Esophagus muscularis mucosa (tissue), 2 donors: ENCODE results near the gene FOXO6.

Source experiments
- EP300 ChIP-seq: sonication (generic); formaldehyde crosslinking; IDR thresholded peaks from one replicate; pipeline ENCODE4 v1.6.1; 2017; ENCODE audit warnings: antibody characterized with exemption
- POLR2A ChIP-seq: fragments of 450-650 bp; IDR thresholded peaks from one replicate; pipeline ENCODE4 v1.6.1; 2017; ENCODE audit warnings: antibody characterized with exemption, moderate library complexity, mild to moderate bottlenecking, low read depth

- TF ChIP-seq POLR2A (no peak), EP300 (no peak)
Measured at GRCh38 chr1:41357451-41358101, 3.7 kb upstream of the FOXO6 start.
